Activated CD8-positive, alpha-beta T cell treated with anti-CD3 and anti-CD28 coated beads, Interleukin-2, amount 10 ng/mL, durations not matched to agents 7 days and 5 days (primary cell): Measurements from ENCODE around the gene PRXL2C. TPM values are rescaled to one million over a fixed set of nuclear protein-coding genes. Genes with fewer than 3 reads are reported as not detected.
"Not testable (repeated sequence)": the region's sequence is repeated elsewhere in the genome, so short reads cannot be mapped to it uniquely, and the experiment has no call there.

ENCODE experiments used
- ATAC-seq: fragments of 150-1000 bp; cut with Tn5 transposase; one replicate; pipeline ENCODE4 v1.10.0; 2021; ENCODE audit warnings: moderate library complexity
- CTCF ChIA-PET: fragments of 350-600 bp; sonication (Branson Sonifier 250); formaldehyde crosslinking; loops from one replicate; lab custom pipeline; 2021; ENCODE audit warnings: antibody characterized with exemption; lab: Charles Lee
- POLR2A ChIA-PET: fragments of 350-600 bp; sonication (Branson Sonifier 250); formaldehyde crosslinking; loops from one replicate; lab custom pipeline; 2021; ENCODE audit warnings: antibody characterized with exemption; lab: Charles Lee
- DNase-seq: peaks from one replicate; pipeline ENCODE4 v3.0.0-alpha.2; 2020
- H3K27ac Mint-ChIP-seq: one replicate; pipeline ENCODE4 v1.8.0; 2021; ENCODE audit warnings: mild to moderate bottlenecking, mixed read lengths
- H3K27me3 Mint-ChIP-seq: one replicate; pipeline ENCODE4 v1.8.0; 2021; ENCODE audit warnings: low read depth, mixed read lengths
- H3K36me3 Mint-ChIP-seq: one replicate; pipeline ENCODE4 v1.8.0; 2021; ENCODE audit warnings: low read depth, mixed read lengths
- H3K4me1 Mint-ChIP-seq: one replicate; pipeline ENCODE4 v1.8.0; 2021; ENCODE audit warnings: low read depth, mixed read lengths
- H3K4me3 Mint-ChIP-seq: one replicate; pipeline ENCODE4 v1.8.0; 2021; ENCODE audit warnings: mild to moderate bottlenecking, mixed read lengths
- H3K9me3 Mint-ChIP-seq: one replicate; pipeline ENCODE4 v1.8.0; 2022; ENCODE audit warnings: mixed read lengths; ENCODE audit not compliant: insufficient read depth
- total RNA-seq, 2 experiments: library from RNA; stranded (reverse); gene quantifications; one replicate each; pipeline ENCODE4 v1.2.3, GENCODE V29; 2021

The PRXL2C gene
- total RNA-seq, 2 experiments from 2014 or later, result 3.8 to 5.4 TPM

GRCh38 chr9:96618209-96619123 lies 36.7 kb downstream of the PRXL2C start:
- no peak overlapping the region for H3K27ac Mint-ChIP-seq
- DNase-seq, result no peak

GRCh38 chr9:96617439-96618185 lies 37.5 kb downstream of the PRXL2C start:
- no peak overlapping the region for H3K27ac Mint-ChIP-seq
- no peaks in the 10 kb centered on the region for H3K36me3 Mint-ChIP-seq
- ChIA-PET CTCF (interaction anchor here (1.8 kb wide), 1 partner anchor 8 kb away, joined by 4 read pairs; no protein-coding TSS in a partner anchor), POLR2A (no interaction called here)
- no peaks in the 10 kb centered on the region for H3K9me3 Mint-ChIP-seq
- peaks cover 8% of the 10 kb centered on the region for H3K4me1 Mint-ChIP-seq
- ATAC-seq, result no peak
- no peak for DNase-seq
- no peak overlapping the region for H3K4me3 Mint-ChIP-seq
- H3K27me3 Mint-ChIP-seq, result peaks cover 55% of the 10 kb centered on the region

More at GRCh38 chr9:96618209-96619123, 36.7 kb downstream of the PRXL2C start:
- CTCF ChIA-PET, result interaction anchor here (0.8 to 1.8 kb wide), 2 partner anchors 9 to 38 kb away, joined by 3 to 4 read pairs; no protein-coding TSS in a partner anchor
- no peak for ATAC-seq
- Mint-ChIP-seq H3K4me3 (peak overlapping the region; percentile 25), H3K4me1 (peaks cover 8% of the 10 kb centered on the region), H3K9me3 (no peaks in the 10 kb centered on the region), H3K27me3 (peaks cover 46% of the 10 kb centered on the region), H3K36me3 (no peaks in the 10 kb centered on the region)
- POLR2A ChIA-PET, result no interaction called here

- Mint-ChIP-seq H3K4me1 (peaks cover 8% of the 10 kb centered on the region), H3K27me3 (peaks cover 62% of the 10 kb centered on the region), H3K4me3 (no peak overlapping the region), H3K27ac (no peak overlapping the region), H3K9me3 (no peaks in the 10 kb centered on the region), H3K36me3 (no peaks in the 10 kb centered on the region)
- no peak for DNase-seq
- ChIA-PET POLR2A (no interaction called here), CTCF (no interaction called here)
- ATAC-seq, result no peak
Observed at GRCh38 chr9:96616817-96617438, 38.2 kb downstream of the PRXL2C start.

- Mint-ChIP-seq H3K36me3 (no peaks in the 10 kb centered on the region), H3K27ac (no peak overlapping the region), H3K4me1 (peaks cover 2% of the 10 kb centered on the region), H3K27me3 (peaks cover 60% of the 10 kb centered on the region), H3K9me3 (no peaks in the 10 kb centered on the region), H3K4me3 (no peak overlapping the region)
- DNase-seq (no peak), ATAC-seq (no peak)
- ChIA-PET CTCF (no interaction called here), POLR2A (no interaction called here)
Observed at GRCh38 chr9:96615411-96615810, 39.7 kb downstream of the PRXL2C start.

GRCh38 chr9:96614664-96615063 lies 40.5 kb downstream of the PRXL2C start:
- H3K36me3 Mint-ChIP-seq, DNase-seq, H3K27ac Mint-ChIP-seq, H3K9me3 Mint-ChIP-seq, H3K4me3 Mint-ChIP-seq, POLR2A ChIA-PET, CTCF ChIA-PET, H3K4me1 Mint-ChIP-seq, ATAC-seq: not testable (repeated sequence)
- H3K27me3 Mint-ChIP-seq, result peaks cover 54% of the 10 kb centered on the region

GRCh38 chr9:96612966-96613589 lies 42.0 kb downstream of the PRXL2C start:
- Mint-ChIP-seq H3K4me3 (no peak overlapping the region), H3K27ac (no peak overlapping the region), H3K36me3 (no peaks in the 10 kb centered on the region), H3K27me3 (peaks cover 60% of the 10 kb centered on the region), H3K4me1 (no peaks in the 10 kb centered on the region), H3K9me3 (no peaks in the 10 kb centered on the region)
- no peak for ATAC-seq
- DNase-seq, result no peak
- POLR2A ChIA-PET, result no interaction called here
- CTCF ChIA-PET, result no interaction called here

GRCh38 chr9:96612105-96612965 lies 42.8 kb downstream of the PRXL2C start:
- POLR2A ChIA-PET, result no interaction called here
- CTCF ChIA-PET, result no interaction called here
- Mint-ChIP-seq H3K9me3 (no peaks in the 10 kb centered on the region), H3K4me3 (no peak overlapping the region), H3K27me3 (peaks cover 53% of the 10 kb centered on the region), H3K27ac (no peak overlapping the region), H3K4me1 (no peaks in the 10 kb centered on the region), H3K36me3 (no peaks in the 10 kb centered on the region)
- ATAC-seq (no peak), DNase-seq (no peak)

- Mint-ChIP-seq H3K36me3 (no peaks in the 10 kb centered on the region), H3K4me1 (no peaks in the 10 kb centered on the region), H3K4me3 (no peak overlapping the region), H3K27ac (no peak overlapping the region), H3K27me3 (peaks cover 46% of the 10 kb centered on the region), H3K9me3 (no peaks in the 10 kb centered on the region)
- ChIA-PET CTCF (no interaction called here), POLR2A (no interaction called here)
- DNase-seq (no peak), ATAC-seq (no peak)
Observed at GRCh38 chr9:96611302-96611701, 43.8 kb downstream of the PRXL2C start.

GRCh38 chr9:96609732-96610131 lies 45.4 kb downstream of the PRXL2C start:
- no peak overlapping the region for H3K4me3 Mint-ChIP-seq
- ChIA-PET POLR2A (no interaction called here), CTCF (interaction anchor here (0.7 kb wide), 1 partner anchor 9 kb away, joined by 4 read pairs; no protein-coding TSS in a partner anchor)
- H3K4me1 Mint-ChIP-seq, result no peaks in the 10 kb centered on the region
- H3K9me3 Mint-ChIP-seq, result no peaks in the 10 kb centered on the region
- H3K36me3 Mint-ChIP-seq, result no peaks in the 10 kb centered on the region
- ATAC-seq (no peak), DNase-seq (no peak)
- H3K27me3 Mint-ChIP-seq, result peaks cover 37% of the 10 kb centered on the region
- H3K27ac Mint-ChIP-seq, result no peak overlapping the region

GRCh38 chr9:96607971-96608370 lies 47.1 kb downstream of the PRXL2C start:
- CTCF ChIA-PET, result no interaction called here
- DNase-seq (no peak), ATAC-seq (no peak)
- peaks cover 29% of the 10 kb centered on the region for H3K27me3 Mint-ChIP-seq
- H3K9me3 Mint-ChIP-seq, result no peaks in the 10 kb centered on the region
- H3K36me3 Mint-ChIP-seq, result no peaks in the 10 kb centered on the region
- H3K4me1 Mint-ChIP-seq, result no peaks in the 10 kb centered on the region
- POLR2A ChIA-PET, result no interaction called here
- no peak overlapping the region for H3K4me3 Mint-ChIP-seq
- H3K27ac Mint-ChIP-seq, result no peak overlapping the region

- ChIA-PET POLR2A (no interaction called here), CTCF (no interaction called here)
- H3K27me3 Mint-ChIP-seq, result peaks cover 9% of the 10 kb centered on the region
- no peaks in the 10 kb centered on the region for H3K9me3 Mint-ChIP-seq
- ATAC-seq, result no peak
- H3K36me3 Mint-ChIP-seq, result no peaks in the 10 kb centered on the region
- H3K4me1 Mint-ChIP-seq, result no peaks in the 10 kb centered on the region
- H3K4me3 Mint-ChIP-seq, result no peak overlapping the region
- DNase-seq, result no peak
- no peak overlapping the region for H3K27ac Mint-ChIP-seq
Observed at GRCh38 chr9:96605328-96605727, 49.8 kb downstream of the PRXL2C start.
